T-helper 1 cell treated with Interleukin-12 subunit alpha and Interleukin-12 subunit beta and Interleukin-4 antibody, amounts not matched to agents 30 μg/mL and 1 μg/mL, for 36 hours (primary cell): ENCODE results near the gene DNAJC19.
"Not testable (repeated sequence)": the region's sequence is repeated elsewhere in the genome, so short reads cannot be mapped to it uniquely, and the experiment has no call there.

Experiments used
- H3K27ac Mint-ChIP-seq: one replicate; pipeline ENCODE4 v1.8.0; 2021; ENCODE audit warnings: mild to moderate bottlenecking, mixed read lengths
- H3K27me3 Mint-ChIP-seq: one replicate; pipeline ENCODE4 v1.8.0; 2021; ENCODE audit warnings: low read depth, mixed read lengths
- H3K36me3 Mint-ChIP-seq: one replicate; pipeline ENCODE4 v1.8.0; 2021; ENCODE audit warnings: low read depth, mixed read lengths
- H3K4me1 Mint-ChIP-seq: one replicate; pipeline ENCODE4 v1.8.0; 2021; ENCODE audit warnings: low read depth, mixed read lengths
- H3K4me3 Mint-ChIP-seq: one replicate; pipeline ENCODE4 v1.8.0; 2021; ENCODE audit warnings: mild to moderate bottlenecking, moderate library complexity, mixed read lengths
- H3K9me3 Mint-ChIP-seq: one replicate; pipeline ENCODE4 v1.8.0; 2021; ENCODE audit warnings: mixed read lengths

DNAJC19 gene

DNA sequence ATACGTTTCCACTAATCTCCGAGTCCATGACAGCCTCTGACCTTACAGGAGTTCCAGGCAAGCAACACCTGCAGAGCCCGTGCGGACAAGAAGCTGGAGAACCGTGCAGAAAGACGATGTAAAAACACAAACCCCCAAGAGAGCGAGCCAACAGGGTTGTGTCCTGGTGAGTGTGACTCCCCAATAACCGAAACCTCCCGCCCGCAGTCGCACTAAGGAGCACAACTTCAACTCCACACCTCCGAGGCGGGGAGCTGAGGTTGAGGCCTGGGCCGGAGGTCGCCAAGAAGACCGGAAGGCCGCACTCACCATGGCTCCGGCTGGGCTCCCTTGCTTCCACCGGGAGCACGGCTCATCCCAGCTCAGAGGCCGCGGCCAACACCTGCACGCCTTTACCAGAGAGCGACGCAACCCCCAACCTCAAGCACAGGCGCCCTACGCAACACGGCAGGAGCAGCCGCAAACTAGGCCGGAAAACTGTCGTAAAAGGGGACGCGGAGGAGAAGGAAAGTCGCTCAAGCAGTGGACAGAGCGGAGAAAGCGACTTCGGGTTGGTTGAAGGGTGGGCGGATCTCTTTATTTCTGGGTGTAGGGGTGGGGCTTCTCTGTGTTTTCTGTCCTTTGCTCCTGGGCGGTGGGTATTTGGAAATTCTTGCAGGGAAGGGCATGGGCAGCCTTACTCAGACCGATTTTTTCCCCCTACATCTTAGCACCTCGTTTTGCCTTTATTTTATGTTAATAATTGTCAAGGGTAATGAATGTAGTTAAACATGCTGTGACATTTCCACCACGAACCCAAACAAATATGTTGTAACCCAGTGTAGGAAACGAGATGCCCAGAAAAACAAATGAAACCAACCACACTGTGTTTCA lies at the start of gene DNAJC19:
Gene DNAJC19, minus strand, starts transcription at position 446 of the 873 bp plus-strand sequence. Its CDS starts 134 bp downstream, at position 312.
- Mint-ChIP-seq H3K27me3 (peaks cover 11% of the 10 kb centered on the region), H3K4me3 (peak within 1 kb of the TSS; percentile 94), H3K4me1 (peaks cover 16% of the 10 kb centered on the region), H3K27ac (peak within 1 kb of the TSS; percentile 91), H3K9me3 (no peaks in the 10 kb centered on the region), H3K36me3 (peaks cover 17% of the 10 kb centered on the region)

DNA sequence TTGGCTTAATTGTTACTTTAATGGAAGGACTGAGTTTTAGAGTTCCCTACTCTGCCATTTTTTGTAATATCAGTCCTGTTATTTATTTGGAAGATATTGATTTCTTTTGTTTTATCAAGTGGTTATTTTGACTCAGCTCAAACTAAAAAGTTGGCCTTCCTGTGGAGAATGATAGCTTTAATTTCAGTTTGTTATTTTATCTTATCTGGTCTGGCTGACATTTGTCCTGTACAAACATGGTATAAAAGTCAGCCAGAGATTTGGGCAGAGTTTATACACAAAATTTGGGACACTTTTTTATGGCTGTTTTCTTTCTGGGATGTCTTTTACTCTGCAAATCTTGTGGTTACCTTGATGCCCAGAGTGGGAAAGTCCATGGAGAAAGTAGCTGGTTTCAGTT lies 41.4 kb upstream of the DNAJC19 start:
- Mint-ChIP-seq H3K4me1 (no peaks in the 10 kb centered on the region), H3K9me3 (no peaks in the 10 kb centered on the region), H3K27ac (no peak overlapping the region), H3K36me3 (no peaks in the 10 kb centered on the region), H3K4me3 (no peak overlapping the region), H3K27me3 (no peaks in the 10 kb centered on the region)

DNA sequence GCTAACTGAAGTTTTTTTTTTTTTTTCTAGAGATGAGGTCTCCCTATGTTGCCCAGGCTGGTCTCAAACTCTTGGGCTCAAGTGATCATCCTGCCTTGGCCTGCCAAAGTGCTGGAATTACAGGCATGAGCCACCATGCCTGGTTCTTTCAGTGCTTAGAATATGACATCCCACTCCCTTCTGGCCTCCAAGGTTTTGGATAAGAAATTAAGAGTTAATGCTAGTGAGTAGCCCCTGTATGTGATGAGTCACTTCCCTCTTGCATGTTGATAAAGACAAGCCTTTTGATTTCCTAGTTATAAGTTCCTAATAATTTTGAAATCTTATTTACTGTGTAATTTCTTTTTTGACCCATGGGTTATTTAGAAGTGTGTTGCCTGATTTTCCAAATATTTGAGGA lies 35.7 kb upstream of the DNAJC19 start:
- no peaks in the 10 kb centered on the region for H3K4me1 Mint-ChIP-seq
- H3K27ac Mint-ChIP-seq: no peak overlapping the region
- H3K36me3 Mint-ChIP-seq: no peaks in the 10 kb centered on the region
- no peaks in the 10 kb centered on the region for H3K27me3 Mint-ChIP-seq
- no peak overlapping the region for H3K4me3 Mint-ChIP-seq
- H3K9me3 Mint-ChIP-seq: no peaks in the 10 kb centered on the region

DNA sequence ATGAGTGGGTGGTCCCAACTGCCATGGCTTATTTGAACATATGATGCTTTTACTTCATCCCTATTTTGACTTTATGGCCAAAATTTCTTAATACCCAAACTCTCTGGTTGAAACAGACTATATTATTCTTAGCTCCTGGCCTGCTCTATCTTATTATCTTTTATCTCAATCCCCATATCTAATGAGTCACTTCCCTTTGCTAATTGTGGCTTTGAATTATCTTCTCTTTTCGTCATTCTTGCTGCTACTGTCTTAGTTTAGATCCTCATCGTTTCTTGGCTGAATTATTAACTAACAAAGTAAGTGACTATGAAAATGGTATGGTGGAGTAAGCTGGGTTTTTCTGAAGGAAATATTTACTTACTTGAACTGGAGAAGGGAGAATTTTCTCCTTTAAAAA lies 28.2 kb upstream of the DNAJC19 start:
- Mint-ChIP-seq H3K36me3 (no peaks in the 10 kb centered on the region), H3K9me3 (peaks cover 5% of the 10 kb centered on the region), H3K27ac (no peak overlapping the region), H3K4me3 (no peak overlapping the region), H3K4me1 (no peaks in the 10 kb centered on the region), H3K27me3 (no peaks in the 10 kb centered on the region)

DNA sequence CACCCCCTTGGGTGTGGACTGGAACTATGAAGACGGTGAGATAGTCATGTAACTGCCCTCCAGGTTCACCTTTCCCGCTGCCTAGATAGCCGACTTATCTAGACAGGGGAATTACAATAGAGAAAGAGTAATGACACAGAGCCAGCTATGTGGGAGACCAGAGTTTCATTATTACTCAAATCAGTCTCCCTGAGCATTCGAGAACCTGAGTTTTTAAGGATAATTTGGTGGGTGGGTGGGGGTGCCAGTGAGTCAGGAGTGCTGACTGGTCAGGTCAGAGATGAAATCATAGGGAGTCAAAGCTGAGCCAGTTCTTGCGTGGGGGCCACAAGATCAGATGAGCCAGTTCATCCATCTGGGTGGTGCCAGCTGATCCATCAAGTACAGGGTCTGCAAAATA lies 19.7 kb upstream of the DNAJC19 start:
- Mint-ChIP-seq H3K4me1 (peaks cover 4% of the 10 kb centered on the region), H3K36me3 (no peaks in the 10 kb centered on the region), H3K27me3 (no peaks in the 10 kb centered on the region), H3K9me3 (no peaks in the 10 kb centered on the region), H3K27ac (no peak overlapping the region), H3K4me3 (no peak overlapping the region)

DNA sequence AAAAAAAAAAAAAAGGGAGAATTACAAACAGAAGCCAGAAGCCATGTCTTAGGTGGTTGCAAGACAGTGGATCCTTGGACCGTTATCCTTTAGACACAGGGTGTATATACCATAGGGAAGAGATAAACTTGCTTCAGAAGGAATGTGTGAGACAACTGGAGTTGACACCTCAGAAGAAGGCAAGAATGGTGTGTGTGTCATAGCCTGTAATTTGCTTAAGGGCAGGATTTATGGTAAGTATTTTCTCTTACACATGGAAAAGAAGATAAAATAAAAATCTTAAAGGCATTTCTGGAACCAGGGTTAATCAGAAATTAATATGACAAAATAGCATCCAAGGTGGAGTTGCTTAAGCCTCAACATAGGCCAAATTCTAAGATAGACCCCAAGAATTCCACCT lies 19.3 kb upstream of the DNAJC19 start:
- Mint-ChIP-seq H3K9me3 (no peaks in the 10 kb centered on the region), H3K4me3 (no peak overlapping the region), H3K36me3 (no peaks in the 10 kb centered on the region), H3K27me3 (no peaks in the 10 kb centered on the region), H3K4me1 (peaks cover 4% of the 10 kb centered on the region), H3K27ac (no peak overlapping the region)

DNA sequence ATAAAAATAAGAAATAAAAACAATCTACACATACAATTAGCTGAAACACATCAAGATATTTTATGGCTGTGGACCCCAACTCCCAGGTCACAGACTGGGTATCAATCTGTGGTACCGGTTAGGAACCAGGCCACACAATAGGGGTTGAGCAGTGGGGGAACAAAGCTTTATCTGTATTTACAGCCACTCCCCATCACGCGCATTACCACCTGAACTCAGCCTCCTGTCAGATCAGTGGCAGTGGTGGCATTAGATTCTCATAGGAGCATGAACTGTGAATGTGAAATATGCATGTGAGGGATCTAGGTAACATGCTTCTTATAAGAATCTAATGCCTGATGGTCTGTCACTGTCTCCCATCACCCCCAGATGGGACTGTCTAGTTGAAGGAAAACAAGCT lies 17.7 kb upstream of the DNAJC19 start:
- no peak overlapping the region for H3K27ac Mint-ChIP-seq
- H3K4me1 Mint-ChIP-seq: peaks cover 4% of the 10 kb centered on the region
- no peak overlapping the region for H3K4me3 Mint-ChIP-seq
- H3K27me3 Mint-ChIP-seq: no peaks in the 10 kb centered on the region
- H3K36me3 Mint-ChIP-seq: no peaks in the 10 kb centered on the region
- H3K9me3 Mint-ChIP-seq: peaks cover 6% of the 10 kb centered on the region

DNA sequence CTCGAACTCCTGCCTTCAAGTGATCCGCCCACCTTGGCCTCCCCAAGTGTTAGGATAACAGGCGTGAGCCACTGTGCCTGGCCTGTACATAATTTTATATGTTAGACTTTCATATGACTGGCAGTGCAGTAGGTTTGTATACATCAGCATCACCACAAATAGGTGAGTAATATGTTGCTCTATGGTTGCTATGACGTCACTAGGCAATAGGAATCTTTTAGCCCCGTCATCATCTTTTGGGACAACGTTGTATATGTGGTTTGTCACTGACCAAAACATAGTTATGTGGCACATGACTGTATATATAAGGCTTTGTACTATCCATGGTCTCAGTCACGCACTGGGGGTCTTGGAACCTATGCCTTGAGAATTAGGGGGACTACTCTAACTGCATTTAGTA lies 17.0 kb upstream of the DNAJC19 start:
- H3K27ac Mint-ChIP-seq: no peak overlapping the region
- H3K27me3 Mint-ChIP-seq: no peaks in the 10 kb centered on the region
- no peak overlapping the region for H3K4me3 Mint-ChIP-seq
- H3K9me3 Mint-ChIP-seq: peaks cover 13% of the 10 kb centered on the region
- no peaks in the 10 kb centered on the region for H3K36me3 Mint-ChIP-seq
- H3K4me1 Mint-ChIP-seq: peaks cover 4% of the 10 kb centered on the region

DNA sequence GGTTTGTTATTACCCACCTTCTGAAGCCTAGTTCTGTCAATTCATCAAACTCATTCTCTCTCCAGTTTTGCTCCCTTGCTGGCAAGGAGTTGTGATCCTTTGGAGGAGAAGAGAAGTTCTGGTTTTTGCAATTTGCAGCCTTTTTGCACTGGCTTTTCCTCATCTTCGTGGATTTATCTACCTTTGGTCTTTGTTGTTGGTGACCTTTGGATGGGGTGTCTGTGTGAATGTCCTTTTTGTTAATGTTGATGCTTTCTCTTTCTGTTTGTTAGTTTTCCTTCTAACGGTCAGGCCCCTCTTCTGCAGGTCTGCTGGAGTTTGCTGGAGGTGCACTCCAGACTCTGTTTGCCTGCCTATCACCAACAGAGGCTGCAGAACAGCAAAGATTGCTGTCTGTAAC lies 13.9 kb upstream of the DNAJC19 start:
- H3K4me1 Mint-ChIP-seq, H3K27me3 Mint-ChIP-seq, H3K36me3 Mint-ChIP-seq, H3K27ac Mint-ChIP-seq, H3K4me3 Mint-ChIP-seq: not testable (repeated sequence)
- peaks cover 26% of the 10 kb centered on the region for H3K9me3 Mint-ChIP-seq

DNA sequence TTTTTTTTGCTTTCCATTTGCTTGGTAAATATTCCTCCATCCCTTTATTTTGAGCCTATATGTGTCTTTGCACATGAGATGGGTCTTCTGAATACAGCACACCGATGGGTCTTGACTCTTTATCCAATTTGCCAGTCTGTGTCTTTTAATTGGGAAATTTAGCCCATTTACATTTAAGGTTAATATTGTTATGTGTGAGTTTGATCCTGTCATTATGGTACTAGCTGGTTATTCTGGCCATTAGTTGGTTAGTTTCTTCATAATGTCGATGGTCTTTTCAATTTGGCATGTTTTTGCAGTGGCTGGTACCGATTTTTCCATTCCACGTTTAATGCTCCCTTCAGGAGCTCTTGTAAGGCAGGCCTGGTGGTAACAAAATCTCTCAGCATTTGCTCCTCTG lies 12.8 kb upstream of the DNAJC19 start:
- H3K4me1 Mint-ChIP-seq, H3K36me3 Mint-ChIP-seq, H3K4me3 Mint-ChIP-seq, H3K27ac Mint-ChIP-seq, H3K27me3 Mint-ChIP-seq: not testable (repeated sequence)
- peaks cover 26% of the 10 kb centered on the region for H3K9me3 Mint-ChIP-seq

DNA sequence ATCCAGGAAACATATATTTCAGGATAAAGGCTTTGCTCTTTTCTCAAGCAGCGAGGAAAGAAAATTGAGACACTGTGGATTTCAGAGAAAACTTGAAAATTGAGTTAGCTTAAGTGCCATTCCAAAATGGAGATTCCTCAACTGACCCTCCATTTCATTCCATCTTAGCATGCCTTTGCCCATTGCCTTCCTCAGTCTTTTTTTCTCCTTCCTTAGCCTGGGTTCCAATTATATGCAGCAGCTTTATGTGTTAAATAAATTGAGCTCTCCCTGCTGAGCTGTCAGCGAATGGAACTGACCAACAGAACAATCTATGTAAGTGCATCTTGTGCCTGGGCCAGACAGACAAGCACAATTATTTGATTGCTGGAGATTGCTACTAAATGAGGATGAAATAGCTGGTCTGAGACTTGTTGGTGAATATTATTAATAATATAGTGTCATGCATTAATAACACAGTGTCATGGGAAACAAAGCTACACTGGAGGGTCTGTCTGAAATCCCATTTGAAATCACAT lies 6.9 kb upstream of the DNAJC19 start:
- Mint-ChIP-seq H3K27ac (no peak overlapping the region), H3K4me1 (no peaks in the 10 kb centered on the region), H3K9me3 (peaks cover 12% of the 10 kb centered on the region), H3K27me3 (peaks cover 22% of the 10 kb centered on the region), H3K4me3 (no peak overlapping the region), H3K36me3 (no peaks in the 10 kb centered on the region)

DNA sequence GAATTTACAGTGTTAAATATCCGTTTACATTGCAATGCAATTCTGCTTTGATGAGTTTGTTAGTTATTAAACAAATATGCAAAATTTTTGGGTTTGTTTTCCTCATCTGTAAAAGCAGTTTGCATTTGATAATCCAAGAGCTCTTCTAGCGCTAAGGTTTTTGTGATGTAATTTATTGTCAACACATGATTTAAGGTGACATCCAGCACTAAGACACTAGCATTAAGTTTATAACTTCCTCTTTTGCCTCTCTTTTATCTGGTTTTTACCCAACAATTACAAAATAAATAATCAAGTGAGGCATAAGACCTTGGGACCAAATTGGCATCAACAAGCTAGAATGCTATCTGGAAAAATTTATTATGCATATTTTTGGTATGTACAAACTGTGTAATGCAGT lies 969 bp upstream of the DNAJC19 start:
- Mint-ChIP-seq H3K9me3 (no peaks in the 10 kb centered on the region), H3K36me3 (peaks cover 13% of the 10 kb centered on the region), H3K4me1 (peaks cover 16% of the 10 kb centered on the region), H3K27me3 (peaks cover 21% of the 10 kb centered on the region), H3K4me3 (peak overlapping the region; percentile 25), H3K27ac (no peak overlapping the region)

DNA sequence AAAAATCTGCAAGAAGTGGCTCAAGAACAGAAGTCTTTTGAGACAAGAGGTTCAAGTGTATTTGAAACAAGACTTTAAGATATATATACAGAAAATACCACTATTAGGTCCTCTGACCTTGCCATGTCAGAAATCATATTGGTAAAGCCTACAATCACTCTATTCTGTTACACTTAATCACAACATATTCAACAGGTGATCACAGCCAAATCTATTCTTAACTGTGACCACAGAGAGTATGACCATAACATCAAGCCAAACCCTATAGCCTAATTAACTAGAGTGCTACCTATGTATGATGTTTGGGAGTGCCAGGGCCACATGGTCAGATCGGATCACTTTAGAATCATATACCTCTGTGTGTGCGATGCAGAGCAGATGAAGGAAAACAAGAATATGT lies 2.2 kb downstream of the DNAJC19 start:
- peak overlapping the region; percentile 42 for H3K4me3 Mint-ChIP-seq
- H3K9me3 Mint-ChIP-seq: no peaks in the 10 kb centered on the region
- H3K36me3 Mint-ChIP-seq: peaks cover 20% of the 10 kb centered on the region
- H3K27ac Mint-ChIP-seq: no peak overlapping the region
- H3K27me3 Mint-ChIP-seq: peaks cover 4% of the 10 kb centered on the region
- peaks cover 16% of the 10 kb centered on the region for H3K4me1 Mint-ChIP-seq

DNA sequence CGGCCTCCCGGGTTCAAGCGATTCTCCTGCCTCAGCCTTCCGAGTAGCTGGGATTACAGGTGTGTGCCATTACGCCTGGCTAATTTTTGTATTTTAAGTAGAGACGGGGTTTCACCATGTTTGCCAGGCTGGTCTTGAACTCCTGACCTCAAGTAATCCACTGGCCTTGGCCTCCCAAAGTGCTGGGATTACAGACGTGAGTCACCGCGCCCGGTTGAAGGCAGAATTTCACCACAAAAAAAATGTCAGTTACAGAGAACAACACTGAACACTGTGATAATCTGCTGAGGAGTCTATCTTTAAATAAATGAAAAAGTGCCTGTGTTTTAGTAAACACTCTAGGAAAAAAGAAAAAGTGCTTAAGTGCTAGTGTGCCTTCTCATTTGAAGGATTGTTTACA lies 3.2 kb downstream of the DNAJC19 start:
- peaks cover 24% of the 10 kb centered on the region for H3K36me3 Mint-ChIP-seq

DNA sequence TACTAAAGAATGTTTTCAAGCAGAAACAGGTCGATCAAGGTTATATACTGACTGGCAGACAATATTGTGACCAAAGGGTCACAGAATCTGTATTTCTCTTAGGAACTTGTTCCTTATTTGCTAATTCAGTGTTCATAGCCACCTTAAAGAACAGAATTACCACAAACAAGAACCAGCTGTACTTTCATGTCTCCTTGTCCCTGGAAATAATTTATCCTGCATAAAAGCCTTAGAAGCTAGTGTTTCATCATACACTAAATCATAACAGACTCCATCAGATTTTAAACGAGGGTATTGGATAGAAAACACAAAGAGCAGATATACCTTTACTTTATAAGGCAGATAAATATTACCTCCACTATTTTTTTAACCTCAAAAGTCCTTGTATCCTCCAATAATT lies 6.4 kb downstream of the DNAJC19 start:
- peaks cover 9% of the 10 kb centered on the region for H3K4me1 Mint-ChIP-seq
- peaks cover 27% of the 10 kb centered on the region for H3K36me3 Mint-ChIP-seq
- H3K27ac Mint-ChIP-seq: no peak overlapping the region
- H3K27me3 Mint-ChIP-seq: no peaks in the 10 kb centered on the region
- no peak overlapping the region for H3K4me3 Mint-ChIP-seq
- no peaks in the 10 kb centered on the region for H3K9me3 Mint-ChIP-seq

More for the DNA sequence above, 3.2 kb downstream of the DNAJC19 start:
- H3K4me3 Mint-ChIP-seq, H3K27ac Mint-ChIP-seq, H3K9me3 Mint-ChIP-seq, H3K27me3 Mint-ChIP-seq: not testable (repeated sequence)
- H3K4me1 Mint-ChIP-seq: peaks cover 15% of the 10 kb centered on the region
